Omental fat pad (tissue), 4 donors: ENCODE measurements around the gene CXCL14. TPM values are rescaled to one million over a fixed set of nuclear protein-coding genes. Genes with fewer than 3 reads are reported as not detected.

ENCODE experiments used
- ATAC-seq: fragments of 150-250 bp; one replicate; pipeline ENCODE4 v1.9.1; 2016; ENCODE audit warnings: mild to moderate bottlenecking, moderate library complexity; ENCODE audit not compliant: low FRiP score
- DNase-seq: peaks from one replicate; pipeline ENCODE4 v3.0.0-alpha.2; 2019; ENCODE audit warnings: low spot score
- CTCF ChIP-seq, 3 donors: fragments of 450-650 bp; IDR thresholded peaks; one replicate each; pipeline ENCODE4 v1.5.1; 2016 to 2017; ENCODE audit warnings: antibody characterized with exemption in 3 of 3, mild to moderate bottlenecking in 3 of 3, moderate library complexity in 2 of 3
- total RNA-seq, 4 donors: library from RNA; depleted of rRNA; stranded (reverse); fragments of >200 nt; gene quantifications; one replicate each; pipeline ENCODE4 v1.1.0, GENCODE V29; 2016

CXCL14 gene
- total RNA-seq, 4 donors from 2014 or later, result 22.2 to 195 (median 32.1) TPM

- ATAC-seq, result no peak
- no peak for TF ChIP-seq CTCF (IDR thresholded peaks at IDR 0.05)
- no peak for DNase-seq
Measured at GRCh38 chr5:135604056-135604455, 25.3 kb upstream of the CXCL14 start.

- no peak for DNase-seq
- TF ChIP-seq CTCF (IDR thresholded peaks at IDR 0.05), result no peak
- ATAC-seq, result no peak
Measured at GRCh38 chr5:135602882-135603721, 24.3 kb upstream of the CXCL14 start.

GRCh38 chr5:135601466-135601865 is 22.7 kb upstream of the CXCL14 start:
- no peak for ATAC-seq
- TF ChIP-seq CTCF (IDR thresholded peaks at IDR 0.05), result no peak
- no peak for DNase-seq

GRCh38 chr5:135600971-135601381 is 22.2 kb upstream of the CXCL14 start:
- TF ChIP-seq CTCF (IDR thresholded peaks at IDR 0.05), result no peak
- no peak for DNase-seq
- no peak for ATAC-seq

- ATAC-seq (no peak), DNase-seq (no peak)
- no peak for TF ChIP-seq CTCF (IDR thresholded peaks at IDR 0.05)
Measured at GRCh38 chr5:135600152-135600570, 21.4 kb upstream of the CXCL14 start.

GRCh38 chr5:135599421-135600151 is 20.8 kb upstream of the CXCL14 start:
- ATAC-seq, result no peak
- no peak for DNase-seq
- no peak for TF ChIP-seq CTCF (IDR thresholded peaks at IDR 0.05)
